HL-60 (cell line): ENCODE measurements around the gene EFTUD2.

Experiments
- DNase-seq, 2 experiments: peaks; one replicate each; pipeline ENCODE4 v3.0.0-alpha.2; 2010 to 2020; ENCODE audit warnings: low read depth in 1 of 2, low spot score in 1 of 2
- H3K27ac ChIP-seq: fragments of 250-450 bp; sonication (Bioruptor Pico); replicated peaks from 2 replicates; pipeline ENCODE4 v1.5.1; 2020; ENCODE audit warnings: mild to moderate bottlenecking, moderate library complexity
- H3K27me3 ChIP-seq: fragments of 250-450 bp; sonication (Bioruptor Pico); 2 replicates; pipeline ENCODE4 v1.5.1; 2021; ENCODE audit warnings: mild to moderate bottlenecking, moderate library complexity; ENCODE audit not compliant: insufficient read depth, poor library complexity, severe bottlenecking
- H3K4me3 ChIP-seq: replicated peaks from 2 replicates; pipeline ENCODE4 v1.5.1; 2011; ENCODE audit warnings: mild to moderate bottlenecking, control low read depth, low read length; ENCODE audit not compliant: insufficient read depth
- GABPA ChIP-seq: IDR thresholded peaks from 2 replicates; pipeline ENCODE4 v1.6.1; 2012; ENCODE audit warnings: low read depth
- POLR2AphosphoS5 ChIP-seq: IDR thresholded peaks from 2 replicates; pipeline ENCODE4 v1.6.1; 2012; ENCODE audit warnings: low read depth
- SPI1 ChIP-seq: IDR thresholded peaks from 2 replicates; pipeline ENCODE4 v1.6.1; 2012; ENCODE audit warnings: low read depth, mild to moderate bottlenecking, borderline replicate concordance
- TF ChIP-seq, protein P1 (sequence below): IDR thresholded peaks from one replicate; pipeline ENCODE4 v1.5.1; 2011; ENCODE audit warnings: low read length, control low read depth, inconsistent platforms; ENCODE audit not compliant: insufficient read depth
- TF ChIP-seq, protein P2 (sequence below): IDR thresholded peaks from 2 replicates; pipeline ENCODE4 v1.6.1; 2012; ENCODE audit warnings: low read depth; ENCODE audit not compliant: insufficient replicate concordance

EFTUD2 gene

DNA sequence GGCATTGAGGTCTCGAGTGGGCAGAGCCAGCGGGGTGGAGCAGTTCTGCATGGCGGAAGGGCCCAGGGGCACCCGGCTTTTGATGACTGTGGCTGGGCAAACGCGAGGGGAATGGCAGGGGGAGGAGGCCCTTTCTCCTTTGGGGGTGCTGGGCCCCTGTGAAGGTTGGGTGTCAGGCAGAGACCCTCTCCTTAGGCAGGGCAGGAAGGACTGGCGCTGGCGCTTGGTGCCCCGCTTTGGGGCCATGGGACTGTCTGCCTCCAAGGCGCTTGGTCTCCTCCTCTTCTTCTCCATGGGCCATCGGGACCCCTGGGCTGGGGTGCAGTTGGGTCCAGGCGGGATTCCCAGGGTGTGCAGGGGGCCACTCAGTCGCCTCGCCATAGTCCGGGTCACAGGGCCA, 28.9 kb upstream of the EFTUD2 start:
- TF ChIP-seq GABPA, result no peak
- TF ChIP-seq, protein P1, sequence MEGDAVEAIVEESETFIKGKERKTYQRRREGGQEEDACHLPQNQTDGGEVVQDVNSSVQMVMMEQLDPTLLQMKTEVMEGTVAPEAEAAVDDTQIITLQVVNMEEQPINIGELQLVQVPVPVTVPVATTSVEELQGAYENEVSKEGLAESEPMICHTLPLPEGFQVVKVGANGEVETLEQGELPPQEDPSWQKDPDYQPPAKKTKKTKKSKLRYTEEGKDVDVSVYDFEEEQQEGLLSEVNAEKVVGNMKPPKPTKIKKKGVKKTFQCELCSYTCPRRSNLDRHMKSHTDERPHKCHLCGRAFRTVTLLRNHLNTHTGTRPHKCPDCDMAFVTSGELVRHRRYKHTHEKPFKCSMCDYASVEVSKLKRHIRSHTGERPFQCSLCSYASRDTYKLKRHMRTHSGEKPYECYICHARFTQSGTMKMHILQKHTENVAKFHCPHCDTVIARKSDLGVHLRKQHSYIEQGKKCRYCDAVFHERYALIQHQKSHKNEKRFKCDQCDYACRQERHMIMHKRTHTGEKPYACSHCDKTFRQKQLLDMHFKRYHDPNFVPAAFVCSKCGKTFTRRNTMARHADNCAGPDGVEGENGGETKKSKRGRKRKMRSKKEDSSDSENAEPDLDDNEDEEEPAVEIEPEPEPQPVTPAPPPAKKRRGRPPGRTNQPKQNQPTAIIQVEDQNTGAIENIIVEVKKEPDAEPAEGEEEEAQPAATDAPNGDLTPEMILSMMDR, result no peak
- TF ChIP-seq SPI1, result no peak
- TF ChIP-seq, protein P2, sequence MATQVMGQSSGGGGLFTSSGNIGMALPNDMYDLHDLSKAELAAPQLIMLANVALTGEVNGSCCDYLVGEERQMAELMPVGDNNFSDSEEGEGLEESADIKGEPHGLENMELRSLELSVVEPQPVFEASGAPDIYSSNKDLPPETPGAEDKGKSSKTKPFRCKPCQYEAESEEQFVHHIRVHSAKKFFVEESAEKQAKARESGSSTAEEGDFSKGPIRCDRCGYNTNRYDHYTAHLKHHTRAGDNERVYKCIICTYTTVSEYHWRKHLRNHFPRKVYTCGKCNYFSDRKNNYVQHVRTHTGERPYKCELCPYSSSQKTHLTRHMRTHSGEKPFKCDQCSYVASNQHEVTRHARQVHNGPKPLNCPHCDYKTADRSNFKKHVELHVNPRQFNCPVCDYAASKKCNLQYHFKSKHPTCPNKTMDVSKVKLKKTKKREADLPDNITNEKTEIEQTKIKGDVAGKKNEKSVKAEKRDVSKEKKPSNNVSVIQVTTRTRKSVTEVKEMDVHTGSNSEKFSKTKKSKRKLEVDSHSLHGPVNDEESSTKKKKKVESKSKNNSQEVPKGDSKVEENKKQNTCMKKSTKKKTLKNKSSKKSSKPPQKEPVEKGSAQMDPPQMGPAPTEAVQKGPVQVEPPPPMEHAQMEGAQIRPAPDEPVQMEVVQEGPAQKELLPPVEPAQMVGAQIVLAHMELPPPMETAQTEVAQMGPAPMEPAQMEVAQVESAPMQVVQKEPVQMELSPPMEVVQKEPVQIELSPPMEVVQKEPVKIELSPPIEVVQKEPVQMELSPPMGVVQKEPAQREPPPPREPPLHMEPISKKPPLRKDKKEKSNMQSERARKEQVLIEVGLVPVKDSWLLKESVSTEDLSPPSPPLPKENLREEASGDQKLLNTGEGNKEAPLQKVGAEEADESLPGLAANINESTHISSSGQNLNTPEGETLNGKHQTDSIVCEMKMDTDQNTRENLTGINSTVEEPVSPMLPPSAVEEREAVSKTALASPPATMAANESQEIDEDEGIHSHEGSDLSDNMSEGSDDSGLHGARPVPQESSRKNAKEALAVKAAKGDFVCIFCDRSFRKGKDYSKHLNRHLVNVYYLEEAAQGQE, result no peak
- no peak for TF ChIP-seq POLR2AphosphoS5
- Histone ChIP-seq H3K27me3 (no peaks in the 10 kb centered on the region), H3K27ac (no peak overlapping the region), H3K4me3 (no peak overlapping the region)
- no peak for DNase-seq

DNA sequence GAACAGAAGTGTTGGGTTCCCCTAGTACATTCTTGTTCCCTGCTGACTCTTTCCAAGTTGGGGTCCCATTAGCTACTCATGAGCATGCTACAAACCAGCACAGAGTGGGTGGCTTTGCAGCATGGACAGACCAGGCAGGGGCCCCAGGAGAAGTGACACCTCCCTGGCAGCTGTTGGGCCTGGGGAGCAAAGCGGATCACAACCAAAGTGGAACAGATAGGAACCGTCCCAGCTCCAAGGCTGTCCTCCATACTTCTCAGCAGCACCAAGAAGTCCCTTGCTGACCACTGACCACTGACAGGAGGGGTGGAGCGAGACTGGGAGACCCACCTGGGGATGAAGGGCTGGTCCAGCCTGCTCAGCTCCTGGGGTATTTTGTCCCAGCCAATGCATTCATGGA, 28.5 kb upstream of the EFTUD2 start:
- Histone ChIP-seq H3K4me3 (no peak overlapping the region), H3K27ac (no peak overlapping the region), H3K27me3 (no peaks in the 10 kb centered on the region)
- DNase-seq, result no peak
- TF ChIP-seq SPI1 (no peak), POLR2AphosphoS5 (no peak), GABPA (no peak)
- TF ChIP-seq, protein P1, result no peak
- TF ChIP-seq, protein P2, result no peak

DNA sequence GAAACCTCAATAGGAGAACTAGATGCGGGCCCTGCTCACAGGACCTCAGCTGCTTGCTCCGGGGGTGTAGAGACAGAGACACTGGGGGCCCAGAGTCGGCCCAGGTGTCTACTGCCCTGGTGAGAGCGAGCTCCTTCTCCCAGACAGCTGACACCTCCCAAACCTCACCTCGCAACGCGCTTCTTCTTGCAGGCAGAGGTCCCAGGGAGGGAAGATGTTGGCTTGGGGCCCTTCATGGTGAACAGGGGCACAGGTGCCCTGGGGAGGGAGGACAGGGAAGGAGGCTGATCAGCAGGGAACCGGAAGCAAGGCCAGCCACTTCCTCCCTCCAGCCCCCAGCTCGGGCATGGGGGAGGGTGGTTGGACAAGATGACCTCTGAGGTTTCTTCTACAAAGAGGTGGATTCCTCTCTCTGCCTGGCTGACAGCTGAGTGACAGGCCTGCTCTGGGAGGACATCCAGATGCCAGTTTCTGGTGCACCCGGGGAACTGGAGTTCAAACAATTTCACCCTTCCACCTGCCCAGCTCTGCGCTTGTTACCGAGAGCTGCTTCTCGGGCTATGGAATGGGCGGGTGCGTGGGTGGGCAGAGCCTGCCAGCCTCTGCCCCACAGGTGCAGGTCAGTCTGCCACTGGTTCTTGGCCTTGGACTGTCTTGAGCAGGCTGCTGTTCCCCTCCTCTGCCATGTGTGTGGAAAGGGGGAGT, 27.7 kb upstream of the EFTUD2 start:
- H3K4me3 ChIP-seq, result no peak overlapping the region
- H3K27ac ChIP-seq, result no peak overlapping the region
- no peaks in the 10 kb centered on the region for H3K27me3 ChIP-seq
- TF ChIP-seq POLR2AphosphoS5 (no peak), GABPA (peak; percentile 65), SPI1 (0 out of 2 replicates have a peak, but pooled peaks have one; percentile 10)
- peak; percentile 24 to 30 for DNase-seq

DNA sequence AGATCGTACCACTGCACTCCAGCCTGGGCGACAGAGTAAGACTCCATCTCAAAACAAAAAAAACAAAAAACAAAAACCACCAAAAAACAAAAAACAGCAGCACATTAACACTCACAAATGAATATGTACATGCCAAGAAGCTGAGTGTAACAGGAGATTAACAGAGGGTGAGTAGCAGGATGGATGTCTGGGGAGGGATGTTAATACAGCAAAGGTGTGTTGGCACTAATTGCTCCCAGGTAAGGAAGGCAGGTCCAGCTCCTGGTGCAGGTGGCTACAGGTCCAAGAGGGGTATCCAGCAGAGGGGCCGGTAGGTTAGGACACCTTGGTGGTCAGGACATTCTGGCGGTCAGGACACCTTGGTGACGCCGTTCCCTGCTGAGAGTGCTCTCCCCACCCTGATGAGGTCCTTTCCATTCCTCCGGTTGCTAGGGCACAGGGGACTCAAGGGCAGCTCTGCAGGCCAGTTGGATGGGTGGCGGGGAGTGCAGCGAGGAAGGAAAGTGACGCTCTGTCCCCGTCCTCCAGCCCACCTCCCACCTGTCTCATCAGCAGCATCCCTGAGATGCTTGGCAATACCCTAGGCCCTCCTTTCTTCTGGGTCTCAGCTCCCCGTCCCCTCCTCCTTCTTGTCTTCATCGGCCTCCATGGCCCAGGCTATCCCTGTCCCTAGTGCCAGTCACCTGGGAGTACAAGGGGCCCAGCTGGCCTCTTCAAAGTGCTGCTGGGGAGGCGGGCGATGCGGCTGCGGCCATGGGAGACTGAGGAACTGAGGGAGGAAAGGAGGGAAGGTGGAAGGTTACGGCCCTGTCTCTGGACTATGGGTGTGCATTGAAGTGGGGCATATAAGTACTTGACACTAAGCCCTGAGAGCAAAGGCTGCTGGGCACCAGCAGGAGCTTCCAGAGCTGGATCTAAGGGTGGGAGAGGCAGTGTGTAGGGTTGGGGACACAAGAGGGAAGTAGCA, 26.8 kb upstream of the EFTUD2 start:
- TF ChIP-seq, protein P1, result no peak
- TF ChIP-seq GABPA, result no peak
- TF ChIP-seq, protein P2, result no peak
- TF ChIP-seq SPI1, result no peak
- no peak for TF ChIP-seq POLR2AphosphoS5
- Histone ChIP-seq H3K27ac (no peak overlapping the region), H3K4me3 (no peak overlapping the region), H3K27me3 (no peaks in the 10 kb centered on the region)
- DNase-seq, result no peak
